K562 (cell line): ENCODE measurements around the gene PPP1R16B.

Experiments
- BRCA1 ChIP-seq, 2 experiments: fragments of 450-650 bp in 1 of 2; sonication (generic) in 1 of 2; formaldehyde crosslinking in 1 of 2; IDR thresholded peaks; 2 replicates each; pipeline versions ENCODE4 v1.5.0 to v1.6.1; 2017 to 2020; ENCODE audit warnings: mild to moderate bottlenecking in 1 of 2, missing genetic modification reagents in 1 of 2
- CTCF ChIP-seq, 3 experiments: IDR thresholded peaks in 2 of 3; conservative IDR thresholded peaks in 1 of 3; 2 replicates each; pipeline ENCODE4 v1.5.1; 2011 to 2012; ENCODE audit warnings: low read length in 3 of 3, mild to moderate bottlenecking in 3 of 3, control low read depth in 2 of 3, improper control_type of control experiment in 1 of 3, inconsistent platforms in 1 of 3, low read depth in 1 of 3, mixed read lengths in 1 of 3, moderate library complexity in 1 of 3; ENCODE audit not compliant: insufficient read depth in 2 of 3
- KAT8 ChIP-seq: fragments of 450-650 bp; IDR thresholded peaks from 2 replicates; pipeline ENCODE4 v1.6.1; 2016; ENCODE audit warnings: low read depth, mild to moderate bottlenecking
- MLLT1 ChIP-seq, 2 experiments: fragments of 450-650 bp; IDR thresholded peaks; 2 replicates each; pipeline ENCODE4 v1.6.1; 2016
- MYC ChIP-seq, 2 experiments: fragments of 250-450 bp in 1 of 2; sonication (Bioruptor Pico) in 1 of 2; IDR thresholded peaks; 2 replicates each; pipeline versions ENCODE4 v1.5.1 to v1.6.1; 2012 to 2021; ENCODE audit warnings: low read depth in 2 of 2, borderline replicate concordance in 1 of 2, improper control_type of control experiment in 1 of 2, low read length in 1 of 2, mild to moderate bottlenecking in 1 of 2, moderate library complexity in 1 of 2
- NFE2L1 ChIP-seq: fragments of 450-650 bp; IDR thresholded peaks from 2 replicates; pipeline ENCODE4 v1.6.1; 2016; ENCODE audit warnings: missing genetic modification characterization, low read depth, mild to moderate bottlenecking, missing compliant biosample characterization, moderate library complexity, borderline replicate concordance
- POLR2AphosphoS2 ChIP-seq: IDR thresholded peaks from 2 replicates; pipeline ENCODE4 v1.6.1; 2012; ENCODE audit warnings: low read length, improper control_type of control experiment
- SPI1 ChIP-seq: IDR thresholded peaks from 2 replicates; pipeline ENCODE4 v1.6.1; 2011; ENCODE audit warnings: low read depth, low read length, control low read depth, borderline replicate concordance

- TF ChIP-seq KAT8 (no peak), CTCF (IDR thresholded peaks at IDR 0.05 in 2 of 3, conservative IDR thresholded peaks at IDR 0.05 in 1 of 3; ENCODE audit: insufficient read depth in 2 of 3, low read depth in 1 of 3, low read length in 3 of 3) (no peak), BRCA1 (IDR thresholded peaks at IDR 0.05) (no peak), BRCA1 (CRISPR knock-in tag; IDR thresholded peaks at IDR 0.05) (no peak), POLR2AphosphoS2 (no peak), MYC (IDR thresholded peaks at IDR 0.05; ENCODE audit: low read depth, low read length) (no peak), MYC (CRISPR knock-in tag; IDR thresholded peaks at IDR 0.05; ENCODE audit: borderline replicate concordance, low read depth) (no peak), SPI1 (no peak), NFE2L1 (no peak), MLLT1 (IDR thresholded peaks at IDR 0.05) (no peak)
These were observed 67.6 kb downstream of the PPP1R16B start for GRCh38 chr20:38873050-38873581.
